ENCODE results near the gene MRPL37.

GRCh38 chr1:54263601-54264226 is 63.7 kb downstream of the MRPL37 start:
- TF ChIP-seq CTCF (IDR thresholded peaks at IDR 0.05) (no peak), POLR2A (IDR thresholded peaks at IDR 0.05) (no peak)

Data from right lobe of liver (tissue), 4 donors.